GM12874 (cell line): ENCODE data around the gene STK33.

Source experiments
- TF ChIP-seq, protein P1 (sequence below): IDR thresholded peaks from 2 replicates; pipeline ENCODE4 v1.5.1; 2011; ENCODE audit warnings: low read depth, mild to moderate bottlenecking, control low read depth, low read length, moderate library complexity; ENCODE audit not compliant: insufficient read depth

Gene STK33

DNA sequence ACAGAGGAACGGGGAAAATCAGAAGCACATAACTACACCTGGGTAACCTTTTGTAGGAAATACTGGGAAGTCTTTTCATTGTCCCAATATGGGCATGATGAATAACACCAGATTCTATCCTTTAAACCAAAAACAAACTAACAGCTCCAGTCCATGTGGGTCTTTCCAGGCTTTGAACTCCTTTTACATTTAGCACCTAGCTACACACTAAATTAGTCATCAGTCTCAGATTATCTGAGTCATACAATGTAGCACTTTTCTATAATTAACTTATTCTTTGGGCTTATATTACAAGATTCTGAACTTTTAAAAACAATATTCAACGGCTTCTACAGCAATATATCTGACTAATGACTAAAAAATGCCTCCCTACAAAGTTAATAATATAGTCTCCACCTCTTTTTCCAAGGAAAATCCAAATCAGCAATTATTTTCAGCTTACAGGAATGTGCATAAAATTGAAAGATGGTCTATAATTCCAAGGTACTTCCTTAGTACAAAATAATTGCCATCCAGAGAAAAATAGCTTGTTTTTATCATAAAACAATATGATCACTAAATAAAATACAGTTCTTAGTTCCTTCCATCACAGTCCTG, 26.3 kb downstream of the STK33 start:
- TF ChIP-seq, protein P1, sequence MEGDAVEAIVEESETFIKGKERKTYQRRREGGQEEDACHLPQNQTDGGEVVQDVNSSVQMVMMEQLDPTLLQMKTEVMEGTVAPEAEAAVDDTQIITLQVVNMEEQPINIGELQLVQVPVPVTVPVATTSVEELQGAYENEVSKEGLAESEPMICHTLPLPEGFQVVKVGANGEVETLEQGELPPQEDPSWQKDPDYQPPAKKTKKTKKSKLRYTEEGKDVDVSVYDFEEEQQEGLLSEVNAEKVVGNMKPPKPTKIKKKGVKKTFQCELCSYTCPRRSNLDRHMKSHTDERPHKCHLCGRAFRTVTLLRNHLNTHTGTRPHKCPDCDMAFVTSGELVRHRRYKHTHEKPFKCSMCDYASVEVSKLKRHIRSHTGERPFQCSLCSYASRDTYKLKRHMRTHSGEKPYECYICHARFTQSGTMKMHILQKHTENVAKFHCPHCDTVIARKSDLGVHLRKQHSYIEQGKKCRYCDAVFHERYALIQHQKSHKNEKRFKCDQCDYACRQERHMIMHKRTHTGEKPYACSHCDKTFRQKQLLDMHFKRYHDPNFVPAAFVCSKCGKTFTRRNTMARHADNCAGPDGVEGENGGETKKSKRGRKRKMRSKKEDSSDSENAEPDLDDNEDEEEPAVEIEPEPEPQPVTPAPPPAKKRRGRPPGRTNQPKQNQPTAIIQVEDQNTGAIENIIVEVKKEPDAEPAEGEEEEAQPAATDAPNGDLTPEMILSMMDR, result no peak

DNA sequence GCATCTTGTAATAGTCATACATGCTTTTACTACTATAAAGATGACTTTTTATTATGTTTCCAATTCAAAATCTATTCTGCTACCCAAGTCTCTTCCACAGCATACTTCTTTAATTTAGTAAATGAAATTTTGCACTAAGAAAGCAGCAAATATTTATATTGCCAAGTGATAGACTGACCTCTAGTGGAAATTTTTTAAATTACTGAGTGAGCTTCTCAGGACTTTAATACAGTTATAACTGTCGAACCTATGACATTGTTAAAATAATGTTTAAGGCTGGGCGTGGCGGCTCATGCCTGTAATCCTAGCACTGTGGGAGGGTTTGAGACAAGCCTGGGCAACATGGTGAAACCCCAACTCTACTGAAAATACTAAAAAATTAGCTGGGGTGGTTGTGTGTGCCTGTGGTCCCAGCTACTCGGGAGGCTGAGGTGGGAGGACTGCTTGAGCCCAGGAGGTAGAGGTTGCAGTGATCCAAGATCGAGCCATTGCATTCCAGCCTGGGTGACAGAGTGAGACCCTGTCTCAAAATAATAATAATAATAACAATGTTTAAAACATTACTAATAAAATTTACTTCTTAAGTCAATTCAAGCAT, 27.3 kb downstream of the STK33 start:
- TF ChIP-seq, protein P1, result no peak

DNA sequence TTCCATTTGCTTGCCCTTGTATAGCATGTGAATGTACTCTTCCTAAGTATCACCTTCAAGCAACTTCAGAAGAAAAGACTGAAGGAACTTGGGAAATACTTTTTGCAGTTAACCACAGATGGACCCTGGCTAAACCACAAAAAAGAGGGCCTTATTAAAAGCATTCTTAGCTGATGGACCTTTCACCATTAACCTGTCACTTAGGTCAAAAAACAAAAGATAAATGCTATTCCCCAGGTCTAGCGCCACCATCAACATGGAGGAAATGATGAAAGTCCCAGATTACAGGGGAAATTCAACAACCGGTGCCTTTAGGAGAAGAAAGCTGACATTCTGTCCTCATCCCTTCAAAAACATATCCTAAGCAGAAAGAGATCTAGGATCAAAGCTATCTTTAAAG, 29.5 kb downstream of the STK33 start:
- TF ChIP-seq, protein P1, result no peak

DNA sequence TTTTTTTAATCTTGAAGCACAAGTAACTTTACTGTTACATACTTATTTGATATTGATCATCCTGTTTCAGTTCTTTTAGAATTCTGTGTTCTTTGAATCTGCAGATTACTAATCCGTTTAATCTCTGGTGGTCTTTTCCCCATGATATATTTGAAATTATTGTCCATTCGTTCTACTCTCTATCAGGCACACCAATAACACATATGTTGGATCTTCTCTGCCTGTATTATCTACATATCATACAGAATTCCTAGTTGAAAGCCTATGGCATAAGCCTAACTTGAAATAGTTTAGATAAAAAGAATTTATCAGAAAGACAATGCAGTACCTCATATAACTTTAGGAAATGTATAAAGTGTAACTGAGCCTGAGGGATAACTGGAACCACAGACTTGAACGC, 32.6 kb downstream of the STK33 start:
- TF ChIP-seq, protein P1, result no peak

DNA sequence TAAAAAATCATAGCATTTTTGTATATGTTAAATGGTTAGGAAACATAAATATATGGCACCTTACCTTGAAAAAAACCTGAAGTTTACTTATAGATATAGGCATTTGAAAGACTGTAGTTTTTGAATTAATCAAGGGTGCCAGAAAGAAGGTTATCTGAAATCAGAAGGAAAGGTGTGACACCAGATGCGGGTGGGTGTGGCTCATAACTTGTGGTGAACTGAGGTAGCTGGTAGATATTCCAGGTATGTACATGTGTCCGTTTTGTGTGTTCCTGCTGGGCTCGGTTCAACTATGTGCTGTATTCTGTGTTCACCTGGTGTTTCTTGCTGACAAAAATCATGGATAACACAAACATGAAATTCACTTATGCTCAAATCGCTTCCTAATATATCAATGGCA, 35.6 kb downstream of the STK33 start:
- TF ChIP-seq, protein P1, result no peak

DNA sequence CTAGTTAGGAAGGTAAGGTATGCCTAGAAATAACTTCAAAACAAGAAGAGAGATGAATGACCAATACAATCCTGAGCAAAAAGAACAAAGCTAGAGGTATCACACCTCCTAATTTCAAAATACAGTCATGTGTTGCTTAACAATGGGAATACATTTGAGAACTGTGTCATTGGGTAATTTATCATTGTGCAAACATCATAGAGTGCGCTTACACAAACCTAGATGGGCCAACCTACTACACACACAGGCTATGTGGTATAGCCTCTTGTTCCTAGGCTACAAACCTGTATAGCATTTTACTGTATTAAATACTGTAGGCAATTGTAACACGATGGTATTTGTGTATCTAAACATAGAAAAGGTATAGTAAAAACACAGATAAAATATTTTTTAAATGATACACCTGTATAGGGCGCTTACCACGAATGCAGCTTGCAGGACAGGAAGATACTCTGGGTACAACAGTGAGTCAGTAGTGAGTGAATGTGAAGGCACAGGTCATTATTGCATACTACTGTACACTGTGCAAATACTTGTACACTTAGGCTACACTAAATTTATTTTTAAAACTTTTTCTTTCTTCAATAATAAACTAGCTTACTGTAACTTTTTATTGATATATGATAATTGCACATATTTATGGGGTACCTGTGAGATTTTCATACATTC, 48.2 kb downstream of the STK33 start:
- TF ChIP-seq, protein P1, result no peak

DNA sequence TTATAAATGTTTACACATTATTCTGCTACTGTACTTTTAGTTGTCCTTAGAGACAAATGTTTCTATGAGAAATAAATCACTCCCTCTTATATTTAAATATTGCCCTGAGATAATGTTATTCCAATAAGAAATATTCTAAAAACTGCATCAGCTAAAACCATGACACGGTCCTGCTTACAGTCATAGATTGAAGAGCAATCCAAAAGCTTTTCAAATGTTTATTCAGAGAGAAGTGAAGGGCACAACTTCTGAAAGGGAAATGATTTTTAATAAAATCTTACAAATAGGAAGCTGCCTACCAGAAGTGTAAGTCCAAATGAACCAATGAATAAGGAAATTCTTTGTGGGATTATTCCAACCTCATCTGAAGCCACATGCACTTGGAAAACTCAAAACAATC, 49.2 kb downstream of the STK33 start:
- TF ChIP-seq, protein P1, result no peak
